Activated CD8-positive, alpha-beta memory T cell treated with anti-CD3 and anti-CD28 coated beads for 36 hours (primary cell): ENCODE results near the gene MRC2. TPM values are rescaled to one million over a fixed set of nuclear protein-coding genes. Genes with fewer than 3 reads are reported as not detected.

Source experiments
- CTCF ChIA-PET: fragments of 350-600 bp; sonication (Branson Sonifier 250); formaldehyde crosslinking; loops from one replicate; lab custom pipeline; 2021; ENCODE audit warnings: antibody characterized with exemption; lab: Charles Lee
- POLR2A ChIA-PET: fragments of 350-600 bp; sonication (Branson Sonifier 250); formaldehyde crosslinking; loops from one replicate; lab custom pipeline; 2021; ENCODE audit warnings: antibody characterized with exemption; lab: Charles Lee
- total RNA-seq, 2 experiments: library from RNA; stranded (reverse); gene quantifications; one replicate each; pipeline ENCODE4 v1.2.3, GENCODE V29; 2021

MRC2 gene
- total RNA-seq, 2 experiments from 2014 or later = 4.5 to 4.7 TPM

GRCh38 chr17:62631086-62631935, 3.8 kb downstream of the MRC2 start:
- ChIA-PET CTCF (no interaction called here), POLR2A (no interaction called here)

GRCh38 chr17:62631936-62632924, 4.8 kb downstream of the MRC2 start:
- POLR2A ChIA-PET = no interaction called here
- CTCF ChIA-PET = interaction anchor here (1.0 kb wide), 1 partner anchor 18 kb away, joined by 3 read pairs; no protein-coding TSS in a partner anchor

GRCh38 chr17:62637809-62638208, 10.3 kb downstream of the MRC2 start:
- CTCF ChIA-PET = interaction anchor here (0.7 kb wide), 1 partner anchor 425 kb away, joined by 3 read pairs; no protein-coding TSS in a partner anchor
- POLR2A ChIA-PET = no interaction called here

- ChIA-PET POLR2A (no interaction called here), CTCF (no interaction called here)
Measured at GRCh38 chr17:62641153-62641552, 13.7 kb downstream of the MRC2 start.

- POLR2A ChIA-PET = no interaction called here
- CTCF ChIA-PET = interaction anchor here (0.5 kb wide), 1 partner anchor 8 kb away, joined by 3 read pairs; no protein-coding TSS in a partner anchor
Measured at GRCh38 chr17:62641951-62642350, 14.5 kb downstream of the MRC2 start.

GRCh38 chr17:62643496-62643895, 16.0 kb downstream of the MRC2 start:
- ChIA-PET POLR2A (no interaction called here), CTCF (no interaction called here)

- ChIA-PET CTCF (no interaction called here), POLR2A (no interaction called here)
Measured at GRCh38 chr17:62644487-62645173, 17.2 kb downstream of the MRC2 start.

- ChIA-PET CTCF (no interaction called here), POLR2A (no interaction called here)
Measured at GRCh38 chr17:62648251-62648955, 20.9 kb downstream of the MRC2 start.

GRCh38 chr17:62648956-62649294, 21.5 kb downstream of the MRC2 start:
- ChIA-PET CTCF (no interaction called here), POLR2A (no interaction called here)

GRCh38 chr17:62649570-62649969, 22.1 kb downstream of the MRC2 start:
- CTCF ChIA-PET = interaction anchor here (0.7 kb wide), 1 partner anchor 17 kb away, joined by 3 read pairs; no protein-coding TSS in a partner anchor
- POLR2A ChIA-PET = no interaction called here

GRCh38 chr17:62650587-62650986, 23.1 kb downstream of the MRC2 start:
- CTCF ChIA-PET = no interaction called here

GRCh38 chr17:62652251-62653001, 25.0 kb downstream of the MRC2 start:
- ChIA-PET CTCF (no interaction called here), POLR2A (no interaction called here)

More at GRCh38 chr17:62650587-62650986, 23.1 kb downstream of the MRC2 start:
- POLR2A ChIA-PET = no interaction called here

- POLR2A ChIA-PET = no interaction called here
Measured at GRCh38 chr17:62653002-62653825, 25.7 kb downstream of the MRC2 start.

GRCh38 chr17:62653826-62654761, 26.6 kb downstream of the MRC2 start:
- ChIA-PET POLR2A (no interaction called here), CTCF (no interaction called here)

More at GRCh38 chr17:62653002-62653825, 25.7 kb downstream of the MRC2 start:
- CTCF ChIA-PET = interaction anchor here (0.6 kb wide), 1 partner anchor 11 kb away, joined by 5 read pairs; no protein-coding TSS in a partner anchor

GRCh38 chr17:62655656-62656055, 28.2 kb downstream of the MRC2 start:
- ChIA-PET POLR2A (no interaction called here), CTCF (no interaction called here)

- ChIA-PET POLR2A (no interaction called here), CTCF (no interaction called here)
Measured at GRCh38 chr17:62656446-62656845, 29.0 kb downstream of the MRC2 start.
